ENCODE data around the gene THNSL1. TPM values are rescaled to one million over a fixed set of nuclear protein-coding genes. Genes with fewer than 3 reads are reported as not detected.

The THNSL1 gene
- total and polyA plus RNA-seq, 9 of the 15 experiments (the other 6 are each of a cell fraction or from before 2014, with no cell fraction given): 4.5 to 8.6 (median 6.3) TPM

- no TSS peak for BruUV-seq (replicated peaks)
- peaks cover 14% of the 10 kb centered on the region for H3K79me2 ChIP-seq (ENCODE audit: control insufficient read depth, insufficient read depth, low read length)
- H3K27ac ChIP-seq (ENCODE audit: extremely low read depth, low read depth, low read length): peak within 1 kb of the TSS; percentile 94
- peak; percentile 62 for ATAC-seq
- no peak for FAIRE-seq
- intact Hi-C loops (cut with micrococcal nuclease): loop anchor here (2.0 to 10.0 kb wide), 3 partner anchors 63 to 291 kb away; partner anchors contain the start of genes ARHGAP21 and PRTFDC1
- in situ Hi-C loops (cut with MboI): no loop called here
- H3K27me3 ChIP-seq (ENCODE audit: control insufficient read depth in 2 of 2, insufficient read depth in 2 of 2, low read length in 2 of 2): no peaks in the 10 kb centered on the region
- peak within 1 kb of the TSS; percentile 94 for H2AFZ ChIP-seq (ENCODE audit: low read depth, low read length)
- peak within 1 kb of the TSS; percentile 49 for H3K4me3 ChIP-seq
- H3K4me2 ChIP-seq (ENCODE audit: insufficient read depth, low read length): peak within 1 kb of the TSS; percentile 86
- peak; percentile 84 to 95 (median 88) for DNase-seq (ENCODE audit: extremely low read depth in 1 of 4, low spot score in 3 of 4)
- no peaks in the 10 kb centered on the region for H4K20me1 ChIP-seq (replicated peaks; ENCODE audit: control insufficient read depth, insufficient read depth, low read length)
- 1% methylated on average over 16 of the region's 16 CpGs for WGBS (ENCODE audit: insufficient coverage, low coverage, missing lambda C conversion rate)
- ChIA-PET CTCF (ENCODE audit: low intra/inter-chr PET ratio) (no interaction called here), POLR2A (interaction anchor here (0.5 to 1.4 kb wide), 5 partner anchors 9 to 581 kb away, joined by 3 to 6 read pairs (median 3); no protein-coding TSS in a partner anchor)
- no peaks in the 10 kb centered on the region for H3K9me3 ChIP-seq (replicated peaks; ENCODE audit: control insufficient read depth, insufficient read depth, low read depth, low read length)
- no peaks in the 10 kb centered on the region for H3K9me1 ChIP-seq (ENCODE audit: control insufficient read depth, insufficient read depth, low read length)
- H3K36me3 ChIP-seq (ENCODE audit: control insufficient read depth, insufficient read depth, low read length): no peaks in the 10 kb centered on the region; the same call in 2 of the 3 replicates
- peaks cover 7 to 9% of the 10 kb centered on the region in 2 experiments for H3K4me1 ChIP-seq (replicated peaks in 1 of 2; ENCODE audit: control insufficient read depth in 2 of 2, insufficient read depth in 2 of 2, low read length in 2 of 2)
- H3K9ac ChIP-seq (ENCODE audit: insufficient read depth in 1 of 2, low read depth in 2 of 2, low read length in 2 of 2): peak within 1 kb of the TSS; percentile 86 to 96
- peak; percentile 100 for TF ChIP-seq MYNN (IDR thresholded peaks at IDR 0.05)
- TF ChIP-seq MYNN (CRISPR knock-in tag; IDR thresholded peaks at IDR 0.05): peak; percentile 93
- TF ChIP-seq ZBTB40 (IDR thresholded peaks at IDR 0.05): peak; percentile 60
- no peak for TF ChIP-seq ZBTB40 (CRISPR knock-in tag; IDR thresholded peaks at IDR 0.05)
- TF ChIP-seq CREB3L1 (IDR thresholded peaks at IDR 0.05; ENCODE audit: borderline replicate concordance, low read depth): no peak
- TF ChIP-seq ELF4 (CRISPR knock-in tag; IDR thresholded peaks at IDR 0.05): peak; percentile 89; the same call in 1 of the 2 replicates
- 0 out of 2 replicates have a peak, but pooled peaks have one; percentile 29 for TF ChIP-seq ZNF830 (CRISPR knock-in tag; IDR thresholded peaks at IDR 0.05)
- no peak for TF ChIP-seq IRF2 (CRISPR knock-in tag; IDR thresholded peaks at IDR 0.05)
- 0 out of 2 replicates have a peak, but pooled peaks have one; percentile 36 for TF ChIP-seq DIDO1 (tag; IDR thresholded peaks at IDR 0.05; ENCODE audit: low read depth)
- TF ChIP-seq FOXJ2 (tag; IDR thresholded peaks at IDR 0.05): peak; percentile 97
Measured at GRCh38 chr10:25015828-25016375, 510 bp upstream of the THNSL1 start, which contains the start of gene ENKUR. ENKUR (minus strand) TSS chr10:25016158; CDS start chr10:25015936, 222 bp downstream.
